ENCODE results near the gene NOMO2. TPM values are rescaled to one million over a fixed set of nuclear protein-coding genes. Genes with fewer than 3 reads are reported as not detected.
"Not testable (repeated sequence)": the region's sequence is repeated elsewhere in the genome, so short reads cannot be mapped to it uniquely, and the experiment has no call there.

Gene NOMO2
- total RNA-seq, 1 donor from 2014 or later: 103 TPM

DNA sequence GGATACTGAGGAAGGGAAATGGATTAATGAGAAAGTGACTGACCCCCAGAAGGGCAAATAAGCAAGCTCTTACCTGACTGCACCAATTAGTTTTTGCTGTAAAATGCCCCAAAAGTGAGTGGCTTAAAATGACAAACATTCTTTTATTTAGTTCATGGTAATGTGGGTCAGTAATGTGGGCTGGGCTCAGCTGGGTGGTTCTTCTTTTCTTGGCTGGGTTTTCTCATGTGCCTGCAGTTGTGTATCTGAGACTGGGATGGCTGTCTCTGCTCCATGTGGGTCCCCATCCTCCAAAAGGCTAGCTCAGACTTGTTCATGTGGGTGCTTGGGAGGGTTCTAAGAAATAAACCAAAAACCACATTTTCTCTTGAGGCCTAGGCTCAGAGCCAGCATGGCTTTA is 29.5 kb upstream of the NOMO2 start:
- H3K4me1 ChIP-seq; H3K4me3 ChIP-seq; H3K9me3 ChIP-seq; ATAC-seq; intact Hi-C loops (cut with DNase I); H3K36me3 ChIP-seq; DNase-seq; H3K27ac ChIP-seq; H3K27me3 ChIP-seq: not testable (repeated sequence)

DNA sequence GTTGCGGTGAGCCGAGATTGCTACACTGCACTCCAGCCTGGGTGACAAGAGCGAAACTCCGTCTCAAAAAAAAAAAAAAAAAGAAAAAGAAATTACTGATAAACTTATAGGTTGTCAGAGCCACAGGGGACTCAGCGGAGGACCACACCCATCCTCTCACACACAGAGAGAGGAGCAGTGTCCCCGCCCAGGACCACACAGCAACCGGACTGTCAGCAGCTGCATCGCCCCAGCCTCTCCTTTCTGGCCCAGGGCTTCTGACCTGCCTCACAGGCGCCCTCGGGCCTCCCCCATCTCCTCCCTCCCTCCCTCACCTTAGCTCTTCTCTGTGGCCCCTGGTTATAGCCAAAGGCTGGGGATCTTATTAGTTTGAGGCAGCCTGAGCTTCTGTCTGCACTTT is 27.9 kb upstream of the NOMO2 start:
- intact Hi-C loops (cut with DNase I); H3K36me3 ChIP-seq; H3K27ac ChIP-seq; ATAC-seq; H3K4me1 ChIP-seq; H3K27me3 ChIP-seq; DNase-seq; H3K9me3 ChIP-seq; H3K4me3 ChIP-seq: not testable (repeated sequence)

DNA sequence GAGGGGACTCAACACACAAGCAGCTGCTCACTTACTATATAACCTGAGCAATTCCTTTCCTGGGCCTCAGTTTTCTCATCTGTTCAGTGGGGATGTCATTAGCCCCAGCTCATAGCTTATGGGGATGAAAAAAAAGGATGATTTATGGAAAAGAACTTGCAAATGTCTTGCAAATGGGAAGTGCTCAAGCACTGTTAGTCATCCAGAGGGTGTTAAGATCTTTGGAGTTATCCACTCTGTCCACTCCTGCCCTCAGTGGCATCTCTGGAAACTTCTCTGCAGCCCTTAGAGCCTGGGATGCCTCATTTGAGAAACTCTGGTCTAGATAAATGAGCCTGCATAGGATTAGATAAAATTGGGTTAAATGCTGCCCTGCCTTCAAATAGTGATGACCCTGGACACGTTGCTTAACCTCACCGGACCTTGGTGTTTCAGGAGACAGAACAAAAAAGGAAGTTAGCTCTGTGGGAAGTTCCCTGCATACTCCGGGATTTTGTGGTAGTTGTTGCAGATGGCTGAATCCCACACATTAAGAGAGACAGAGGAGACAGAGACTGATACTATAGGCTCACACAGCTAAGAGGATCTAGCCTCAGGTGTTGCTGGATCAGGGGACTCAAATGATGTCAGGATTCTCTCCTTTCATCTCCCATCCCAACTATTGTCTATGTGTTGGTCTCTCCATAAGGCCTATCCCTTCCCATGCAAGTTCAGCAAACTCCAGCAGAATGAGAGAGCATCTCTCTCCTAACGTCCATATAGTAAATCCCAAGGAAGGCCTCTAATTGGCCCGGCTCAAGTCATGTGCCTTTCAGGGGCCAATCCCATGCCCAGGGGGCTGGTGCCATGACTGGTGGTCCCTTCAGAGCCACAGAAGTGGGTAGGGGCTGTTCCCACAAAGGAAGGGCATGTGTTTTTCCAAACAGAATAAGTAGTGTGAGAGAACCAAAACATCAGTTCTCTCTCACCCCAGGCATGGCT is 25.0 kb upstream of the NOMO2 start:
- DNase-seq; H3K27me3 ChIP-seq; H3K27ac ChIP-seq; H3K36me3 ChIP-seq; intact Hi-C loops (cut with DNase I); H3K4me3 ChIP-seq; H3K4me1 ChIP-seq; H3K9me3 ChIP-seq: not testable (repeated sequence)
- ATAC-seq: peak; percentile 58

DNA sequence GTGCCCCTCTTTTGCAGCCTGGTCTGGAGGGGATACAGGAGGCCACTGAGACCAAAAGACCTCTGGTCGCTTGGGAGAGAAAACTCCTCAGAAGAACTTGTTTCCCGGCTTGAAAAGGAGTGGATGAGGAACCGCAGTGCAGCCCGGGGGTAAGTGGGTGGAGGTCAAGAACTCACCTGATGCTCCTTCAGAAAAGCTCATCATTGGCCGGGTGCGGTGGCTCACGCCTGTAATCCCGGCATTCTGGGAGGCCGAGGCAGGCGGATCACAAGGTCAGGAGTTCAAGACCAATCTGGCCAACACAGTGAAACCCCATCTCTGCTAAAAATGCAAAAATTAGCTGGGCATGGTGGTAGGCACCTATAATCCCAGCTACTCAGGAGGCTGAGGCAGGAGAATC is 23.9 kb upstream of the NOMO2 start:
- H3K36me3 ChIP-seq; DNase-seq; H3K27me3 ChIP-seq; intact Hi-C loops (cut with DNase I); H3K4me3 ChIP-seq; H3K27ac ChIP-seq; H3K4me1 ChIP-seq; H3K9me3 ChIP-seq; ATAC-seq: not testable (repeated sequence)

DNA sequence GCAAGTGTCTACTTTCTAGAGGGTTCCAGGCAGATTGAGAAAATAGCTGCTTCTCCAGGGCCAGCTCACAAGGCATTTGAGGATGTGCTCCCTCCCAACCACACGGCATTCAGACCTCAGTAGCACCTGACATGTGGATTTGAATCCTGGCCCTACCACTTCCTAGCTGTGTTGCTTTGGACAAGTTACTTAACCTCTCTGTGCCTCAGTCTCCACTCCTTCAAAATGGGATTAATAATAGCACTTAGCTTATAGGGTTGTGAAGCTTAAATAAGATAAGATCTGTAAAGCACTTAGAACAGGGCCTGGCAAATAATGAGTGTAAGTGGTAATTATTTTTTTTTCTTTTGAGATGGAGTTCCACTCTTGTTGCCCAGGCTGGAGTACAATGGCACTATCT is 21.0 kb upstream of the NOMO2 start:
- ATAC-seq (no peak), DNase-seq (no peak)
- no peak overlapping the region for H3K4me3 ChIP-seq
- H3K27me3 ChIP-seq: no peaks in the 10 kb centered on the region
- H3K36me3 ChIP-seq: no peaks in the 10 kb centered on the region
- H3K9me3 ChIP-seq: no peaks in the 10 kb centered on the region
- H3K27ac ChIP-seq: no peak overlapping the region
- H3K4me1 ChIP-seq: no peaks in the 10 kb centered on the region
- intact Hi-C loops (cut with DNase I): no loop called here
- TF ChIP-seq, protein P1, sequence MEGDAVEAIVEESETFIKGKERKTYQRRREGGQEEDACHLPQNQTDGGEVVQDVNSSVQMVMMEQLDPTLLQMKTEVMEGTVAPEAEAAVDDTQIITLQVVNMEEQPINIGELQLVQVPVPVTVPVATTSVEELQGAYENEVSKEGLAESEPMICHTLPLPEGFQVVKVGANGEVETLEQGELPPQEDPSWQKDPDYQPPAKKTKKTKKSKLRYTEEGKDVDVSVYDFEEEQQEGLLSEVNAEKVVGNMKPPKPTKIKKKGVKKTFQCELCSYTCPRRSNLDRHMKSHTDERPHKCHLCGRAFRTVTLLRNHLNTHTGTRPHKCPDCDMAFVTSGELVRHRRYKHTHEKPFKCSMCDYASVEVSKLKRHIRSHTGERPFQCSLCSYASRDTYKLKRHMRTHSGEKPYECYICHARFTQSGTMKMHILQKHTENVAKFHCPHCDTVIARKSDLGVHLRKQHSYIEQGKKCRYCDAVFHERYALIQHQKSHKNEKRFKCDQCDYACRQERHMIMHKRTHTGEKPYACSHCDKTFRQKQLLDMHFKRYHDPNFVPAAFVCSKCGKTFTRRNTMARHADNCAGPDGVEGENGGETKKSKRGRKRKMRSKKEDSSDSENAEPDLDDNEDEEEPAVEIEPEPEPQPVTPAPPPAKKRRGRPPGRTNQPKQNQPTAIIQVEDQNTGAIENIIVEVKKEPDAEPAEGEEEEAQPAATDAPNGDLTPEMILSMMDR (IDR thresholded peaks at IDR 0.05): no peak

DNA sequence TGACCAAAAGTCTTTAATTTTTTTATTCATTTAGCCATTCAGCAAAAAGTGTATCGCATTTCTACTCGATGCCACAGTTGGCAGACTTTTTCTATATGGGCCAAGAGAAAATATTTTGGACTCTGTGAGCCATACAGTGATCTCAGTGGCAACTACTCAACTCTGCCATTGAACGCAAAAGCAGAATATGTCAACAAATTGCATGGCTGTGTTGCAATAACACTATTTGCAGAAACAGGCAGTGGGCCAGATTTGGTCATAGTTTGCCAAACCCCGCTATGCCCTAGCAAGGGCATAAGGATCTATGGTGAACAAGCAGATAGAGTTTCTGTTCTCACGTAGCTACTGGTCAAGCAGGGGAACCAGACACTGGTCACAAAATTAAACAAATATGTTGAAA is 18.5 kb upstream of the NOMO2 start:
- H3K9me3 ChIP-seq; DNase-seq; intact Hi-C loops (cut with DNase I); H3K27ac ChIP-seq; H3K27me3 ChIP-seq; H3K4me3 ChIP-seq; H3K36me3 ChIP-seq; H3K4me1 ChIP-seq: not testable (repeated sequence)
- ATAC-seq: peak; percentile 80

DNA sequence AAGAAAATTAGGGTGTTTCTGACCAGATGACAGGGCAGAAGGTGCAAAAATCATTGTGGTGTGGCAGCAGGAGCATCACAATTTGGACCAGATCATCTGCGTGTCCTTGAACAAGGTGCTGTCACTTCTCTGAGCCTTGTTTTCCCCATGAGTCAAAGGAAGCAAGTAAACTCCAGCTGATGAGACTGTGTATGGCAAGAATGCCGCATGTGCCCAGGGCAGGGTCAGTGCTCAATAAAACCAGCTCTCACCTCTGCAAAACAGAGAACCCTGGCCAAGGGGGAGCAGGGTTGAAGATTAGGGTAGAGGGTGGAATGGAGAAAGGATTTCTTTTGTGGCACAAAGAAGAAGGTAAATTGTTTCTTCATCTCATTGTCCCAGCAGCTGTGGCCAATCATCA is 17.4 kb upstream of the NOMO2 start:
- H3K4me3 ChIP-seq; intact Hi-C loops (cut with DNase I); ATAC-seq; H3K9me3 ChIP-seq; H3K36me3 ChIP-seq; H3K27me3 ChIP-seq; H3K4me1 ChIP-seq; DNase-seq; H3K27ac ChIP-seq: not testable (repeated sequence)

DNA sequence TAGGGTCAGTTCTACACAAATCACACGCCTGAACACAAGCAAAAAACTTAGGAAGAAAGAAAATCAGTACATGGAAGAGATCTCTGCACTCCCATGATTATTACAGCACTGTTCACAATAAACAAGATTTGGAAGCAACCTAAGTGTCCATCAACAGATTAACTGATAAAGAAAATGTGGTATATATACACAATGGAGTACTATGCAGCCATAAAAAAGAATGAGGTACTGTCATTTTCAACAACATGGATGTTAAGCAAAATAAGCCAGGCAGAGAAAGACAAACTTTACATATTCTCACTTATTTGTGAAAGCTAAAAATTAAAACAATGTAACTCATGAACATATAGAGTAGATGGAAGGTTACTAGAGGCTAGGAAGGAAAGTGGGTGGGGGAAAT is 16.0 kb upstream of the NOMO2 start:
- H3K27me3 ChIP-seq; H3K4me3 ChIP-seq; H3K4me1 ChIP-seq; H3K9me3 ChIP-seq; ATAC-seq; intact Hi-C loops (cut with DNase I); H3K27ac ChIP-seq; DNase-seq; H3K36me3 ChIP-seq: not testable (repeated sequence)

DNA sequence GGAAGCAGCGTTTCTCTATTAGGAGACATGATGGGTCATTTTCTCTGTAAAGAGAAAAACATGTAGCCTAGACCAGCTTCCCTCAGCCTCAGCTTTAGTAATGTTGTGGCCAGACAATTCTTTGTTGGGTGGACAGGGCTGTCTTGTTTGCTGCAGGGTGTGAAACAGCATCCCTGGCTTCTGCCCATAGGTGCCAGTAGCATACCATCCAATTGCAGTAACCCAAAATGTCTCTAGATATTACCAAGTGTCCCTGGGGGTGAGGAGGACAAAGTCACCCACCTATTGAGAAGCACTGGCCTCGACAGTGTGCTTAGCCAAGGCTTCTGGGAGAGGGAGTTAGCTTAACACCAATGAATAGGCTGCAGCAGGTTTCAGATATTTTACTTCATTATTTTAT is 14.0 kb upstream of the NOMO2 start:
- ATAC-seq: peak; percentile 22
- intact Hi-C loops (cut with DNase I); H3K27ac ChIP-seq; H3K27me3 ChIP-seq; H3K4me3 ChIP-seq; DNase-seq; H3K4me1 ChIP-seq; H3K36me3 ChIP-seq; H3K9me3 ChIP-seq: not testable (repeated sequence)

DNA sequence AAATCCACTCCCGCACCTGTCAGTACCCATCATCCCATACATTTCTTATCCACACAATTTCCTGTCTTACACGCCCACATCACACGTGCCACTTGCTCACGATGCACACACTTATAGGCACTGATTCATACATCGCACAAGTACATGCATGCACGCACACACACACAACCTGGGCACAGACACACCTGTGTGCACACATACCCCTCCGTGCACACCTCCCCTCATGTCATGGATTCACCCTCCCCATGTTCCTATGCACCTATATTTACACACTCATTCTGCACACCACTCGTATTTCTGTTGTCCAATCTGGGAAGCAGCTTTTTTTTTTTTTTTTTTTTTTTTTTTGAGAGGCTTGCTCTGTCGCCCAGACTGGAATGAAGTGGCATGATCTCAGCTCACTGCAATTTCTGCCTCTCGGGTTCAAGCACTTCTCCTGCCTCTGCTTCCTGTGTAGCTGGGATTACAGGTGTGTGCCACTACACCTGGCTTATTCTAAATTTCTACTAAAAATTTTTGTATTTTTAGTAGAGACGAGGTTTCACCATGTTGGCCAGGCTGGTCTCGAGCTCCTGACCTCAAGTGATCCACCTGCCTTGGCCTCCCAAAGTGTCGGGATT is 13.5 kb upstream of the NOMO2 start:
- DNase-seq; H3K27me3 ChIP-seq; H3K9me3 ChIP-seq; H3K4me1 ChIP-seq; intact Hi-C loops (cut with DNase I); H3K27ac ChIP-seq; H3K36me3 ChIP-seq; H3K4me3 ChIP-seq: not testable (repeated sequence)
- ATAC-seq: peak; percentile 47

DNA sequence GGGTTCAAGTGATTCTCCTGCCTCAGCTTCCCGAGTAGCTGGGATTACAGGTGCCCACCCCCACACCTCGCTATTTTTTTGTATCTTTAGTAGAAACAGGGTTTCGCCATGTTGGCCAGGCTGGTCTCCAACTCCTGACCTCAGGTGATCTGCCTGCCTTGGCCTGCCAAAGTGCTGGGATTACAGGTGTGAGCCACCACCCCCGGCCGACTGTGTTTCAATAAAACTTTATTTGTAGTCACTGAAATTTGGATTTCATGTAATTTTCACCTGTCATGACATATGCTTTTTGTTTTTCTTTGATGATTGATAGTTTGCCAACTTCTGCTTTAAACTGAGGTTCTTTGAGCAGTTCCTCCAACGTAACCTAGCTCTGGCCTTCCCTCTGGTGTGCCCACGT is 12.0 kb upstream of the NOMO2 start:
- intact Hi-C loops (cut with DNase I); ATAC-seq; H3K4me1 ChIP-seq: not testable (repeated sequence)

DNA sequence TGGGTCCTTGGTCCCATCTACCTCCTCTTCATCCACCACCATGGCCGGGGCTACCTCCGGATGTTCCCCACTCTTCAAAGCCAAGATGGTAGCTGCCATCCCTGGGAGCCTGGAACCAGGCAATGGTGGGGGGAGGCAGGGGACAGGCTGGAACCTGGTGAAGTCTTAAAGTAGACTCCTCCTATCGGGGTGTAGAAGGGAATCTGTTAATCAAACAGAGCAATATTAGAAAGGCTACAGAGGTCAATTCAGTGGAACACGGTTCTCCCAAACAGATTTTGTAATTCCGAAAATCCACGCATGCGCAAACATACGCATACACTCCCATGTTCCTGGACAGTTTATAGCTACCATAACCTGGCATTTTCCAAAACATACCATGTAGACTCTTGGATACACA is 11.1 kb upstream of the NOMO2 start:
- ATAC-seq; H3K36me3 ChIP-seq; intact Hi-C loops (cut with DNase I); H3K27me3 ChIP-seq; DNase-seq; H3K27ac ChIP-seq; H3K4me3 ChIP-seq; H3K4me1 ChIP-seq; H3K9me3 ChIP-seq: not testable (repeated sequence)

More for the DNA sequence above, 12.0 kb upstream of the NOMO2 start:
- not testable (repeated sequence) for H3K27me3 ChIP-seq, H3K9me3 ChIP-seq, H3K36me3 ChIP-seq, H3K4me3 ChIP-seq, DNase-seq, H3K27ac ChIP-seq

DNA sequence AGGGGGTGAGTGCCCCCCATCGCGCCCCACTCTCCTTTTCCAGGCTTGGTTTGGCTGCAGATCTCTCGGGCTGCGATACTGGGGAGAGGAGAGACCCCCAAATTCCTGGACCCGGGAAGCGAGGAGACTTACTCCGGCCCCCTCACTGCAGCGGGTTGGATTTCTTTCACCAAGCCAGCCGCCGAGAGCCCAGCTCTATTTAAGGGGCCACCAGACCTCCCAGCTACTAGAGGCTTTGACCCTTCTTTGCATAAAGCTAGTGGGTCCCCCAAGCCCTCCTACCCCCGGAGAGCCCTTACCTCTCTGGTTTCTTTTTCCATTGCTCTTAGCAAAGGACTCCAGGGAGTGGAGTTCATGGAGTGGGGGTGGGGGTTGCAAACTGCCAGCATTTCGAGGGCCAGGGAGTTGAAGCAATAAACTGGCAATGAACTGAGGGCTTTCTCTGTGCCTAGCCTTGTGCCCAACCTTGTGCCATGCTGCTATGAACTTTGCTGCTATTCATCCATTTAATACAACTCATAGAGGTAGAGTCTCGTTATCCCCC is 9.5 kb upstream of the NOMO2 start:
- H3K9me3 ChIP-seq; H3K36me3 ChIP-seq; intact Hi-C loops (cut with DNase I); H3K27ac ChIP-seq; H3K4me1 ChIP-seq; H3K27me3 ChIP-seq; DNase-seq: not testable (repeated sequence)
- ATAC-seq: peak; percentile 53
- H3K4me3 ChIP-seq: peak overlapping the region; percentile 33

Data from upper lobe of right lung (tissue), 1 donor.